Activated effector memory CD4-positive, alpha-beta T cell treated with Interleukin-2 at 50 U/mL for 16 hours (primary cell): ENCODE data around the gene KLF16.
A peak's percentile ranks its signal among the peaks of the same experiment; 100 is the strongest.

Source experiments
- DNase-seq: peaks from one replicate; pipeline ENCODE4 v3.0.0-alpha.2; 2020

The KLF16 gene

DNA sequence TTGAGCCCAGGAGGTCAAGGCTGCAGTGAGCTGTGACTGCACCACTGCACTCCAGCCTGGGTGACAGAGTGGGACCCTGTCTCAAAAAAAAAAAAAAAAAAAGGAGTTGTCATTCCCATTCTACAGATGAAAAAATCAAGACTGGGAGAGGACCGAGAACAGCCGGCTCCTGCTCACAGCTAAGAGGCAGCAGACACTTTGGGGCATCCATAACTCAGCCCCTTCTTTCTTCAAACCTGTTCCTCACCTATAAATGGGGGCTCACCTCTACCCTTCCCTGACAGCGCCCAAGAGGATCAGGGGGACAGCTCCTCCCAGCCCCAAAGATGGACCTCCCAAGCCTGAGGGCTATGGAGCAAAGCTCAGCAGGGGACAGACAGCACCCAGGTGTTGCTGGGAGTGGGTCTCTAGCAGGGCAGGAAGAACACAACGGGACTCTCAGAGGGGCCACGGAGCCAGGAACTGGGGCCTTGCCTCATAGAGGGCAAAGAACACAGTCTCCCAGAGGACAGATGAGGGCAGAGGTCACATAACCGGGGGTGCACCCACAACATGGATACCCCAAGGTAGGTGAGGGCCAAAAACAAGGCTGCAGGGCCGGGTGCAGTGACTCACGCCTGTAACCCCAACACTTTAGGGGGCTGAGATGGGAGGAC lies 3.4 kb upstream of the KLF16 start:
- no peak for DNase-seq

DNA sequence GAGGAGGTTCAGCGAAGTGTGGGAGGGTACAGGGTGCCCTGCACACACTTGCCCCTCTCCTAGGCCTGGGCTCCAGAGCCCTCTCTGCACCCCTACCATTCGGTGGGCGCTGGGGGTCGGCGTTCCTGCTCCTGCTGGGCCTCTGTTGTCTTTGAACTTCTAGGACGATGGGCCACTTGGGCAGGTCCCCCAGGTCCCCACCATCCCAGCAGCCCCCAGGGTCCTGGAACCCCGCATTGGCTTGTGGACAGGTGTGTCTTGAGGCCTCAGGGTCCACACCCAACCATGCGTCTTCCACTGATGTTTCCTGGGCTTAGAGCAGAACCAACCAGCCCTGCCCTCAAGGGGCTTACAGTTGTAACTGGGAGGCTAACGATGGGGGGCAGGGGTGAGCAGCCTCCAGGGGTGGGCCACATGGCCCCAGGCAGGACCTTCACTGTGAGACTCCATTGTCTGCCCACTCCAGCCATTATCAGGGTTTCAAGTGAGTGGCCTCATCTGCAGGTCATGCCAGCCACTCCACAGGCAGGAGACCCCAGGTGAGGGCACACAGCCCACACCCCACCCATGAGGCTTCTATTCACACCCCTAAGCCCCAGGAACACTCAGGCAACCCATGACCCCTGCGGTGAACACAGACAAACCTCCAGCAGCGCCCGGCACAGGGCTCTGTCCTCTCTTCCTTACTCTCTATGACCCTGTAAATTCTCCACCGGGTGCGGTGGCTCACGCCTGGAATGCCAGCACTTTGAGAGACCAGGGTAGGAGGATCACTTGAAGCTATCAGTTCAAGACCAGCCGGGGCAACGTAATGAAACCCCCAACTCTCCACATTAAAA lies 2.0 kb upstream of the KLF16 start:
- no peak for DNase-seq

DNA sequence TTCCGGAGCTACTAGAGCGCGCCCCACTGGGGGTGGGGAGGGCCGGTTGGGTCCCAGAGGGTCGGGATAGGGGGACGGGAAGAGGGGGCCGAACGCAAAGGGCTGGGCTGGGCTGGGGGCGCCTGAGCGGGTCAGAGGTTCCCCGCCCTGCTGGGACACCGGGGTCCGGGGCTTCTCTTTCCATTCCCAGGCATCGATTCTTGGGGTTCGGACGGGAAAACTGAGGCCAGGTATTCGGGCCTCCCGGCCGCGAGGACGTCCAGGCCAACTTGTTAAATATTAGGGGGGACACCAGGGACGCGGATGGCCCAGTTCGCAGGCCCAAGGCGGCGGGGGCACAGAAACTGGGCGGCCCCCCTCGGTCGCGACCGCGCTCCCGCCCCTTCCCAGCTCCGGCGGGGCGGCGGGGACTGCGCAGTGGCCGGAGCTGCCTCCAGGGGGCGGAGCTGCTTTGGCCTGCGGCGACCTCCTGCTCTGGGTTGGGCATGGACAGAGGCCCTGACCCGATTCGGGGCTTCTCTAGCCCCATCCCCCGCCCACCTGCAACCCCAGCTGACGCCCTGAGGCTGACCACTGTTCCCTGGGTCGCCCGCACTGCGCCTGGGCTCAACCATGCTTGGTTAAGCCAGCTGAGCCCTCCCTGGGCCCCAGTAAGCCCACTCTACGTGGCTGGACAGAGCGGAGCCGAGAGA lies 1.2 kb upstream of the KLF16 start:
- peak; percentile 47 for DNase-seq

DNA sequence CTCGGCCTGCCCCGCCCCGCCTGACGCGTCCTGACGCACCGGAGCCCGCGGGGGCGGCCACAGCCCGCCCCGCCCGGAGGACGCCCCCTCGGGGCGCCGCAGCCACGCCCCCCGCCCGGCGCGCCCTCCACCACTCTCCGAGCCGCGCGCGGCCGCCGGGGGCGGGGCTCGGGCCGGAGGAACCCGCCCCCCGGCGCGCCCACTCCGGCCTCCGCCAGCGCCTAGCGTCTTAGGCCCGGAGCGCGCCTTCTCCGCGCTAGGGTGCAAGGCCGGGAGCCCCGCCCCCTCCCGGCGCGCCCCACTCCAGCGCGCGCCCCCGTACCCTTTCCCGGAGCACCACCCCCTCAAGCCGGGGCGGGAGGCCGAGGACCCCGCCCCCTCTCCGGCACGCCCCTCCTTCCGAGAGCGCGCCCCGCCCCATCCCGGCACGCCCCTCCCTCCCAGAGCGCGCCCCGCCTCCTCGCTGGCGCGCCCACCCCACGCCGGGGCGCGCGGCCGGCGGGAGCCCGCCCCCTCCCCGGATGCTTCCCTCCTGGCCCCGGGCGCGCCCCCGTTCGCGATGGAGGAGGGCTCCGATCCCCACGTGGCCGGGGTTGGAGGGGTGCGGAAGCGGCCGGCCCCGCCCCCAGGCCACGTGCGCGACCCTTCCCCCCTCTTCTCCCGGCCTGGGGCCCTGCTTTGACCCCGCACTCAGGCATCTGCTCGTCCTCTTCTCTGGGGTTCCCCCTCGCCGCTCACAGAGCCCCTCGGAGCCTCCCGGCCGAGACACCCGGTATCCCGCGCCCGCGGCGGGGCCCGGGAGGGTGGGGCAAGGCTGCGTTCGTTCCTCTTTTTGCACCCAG lies 480 bp upstream of the KLF16 start:
- peak; percentile 87 for DNase-seq

DNA sequence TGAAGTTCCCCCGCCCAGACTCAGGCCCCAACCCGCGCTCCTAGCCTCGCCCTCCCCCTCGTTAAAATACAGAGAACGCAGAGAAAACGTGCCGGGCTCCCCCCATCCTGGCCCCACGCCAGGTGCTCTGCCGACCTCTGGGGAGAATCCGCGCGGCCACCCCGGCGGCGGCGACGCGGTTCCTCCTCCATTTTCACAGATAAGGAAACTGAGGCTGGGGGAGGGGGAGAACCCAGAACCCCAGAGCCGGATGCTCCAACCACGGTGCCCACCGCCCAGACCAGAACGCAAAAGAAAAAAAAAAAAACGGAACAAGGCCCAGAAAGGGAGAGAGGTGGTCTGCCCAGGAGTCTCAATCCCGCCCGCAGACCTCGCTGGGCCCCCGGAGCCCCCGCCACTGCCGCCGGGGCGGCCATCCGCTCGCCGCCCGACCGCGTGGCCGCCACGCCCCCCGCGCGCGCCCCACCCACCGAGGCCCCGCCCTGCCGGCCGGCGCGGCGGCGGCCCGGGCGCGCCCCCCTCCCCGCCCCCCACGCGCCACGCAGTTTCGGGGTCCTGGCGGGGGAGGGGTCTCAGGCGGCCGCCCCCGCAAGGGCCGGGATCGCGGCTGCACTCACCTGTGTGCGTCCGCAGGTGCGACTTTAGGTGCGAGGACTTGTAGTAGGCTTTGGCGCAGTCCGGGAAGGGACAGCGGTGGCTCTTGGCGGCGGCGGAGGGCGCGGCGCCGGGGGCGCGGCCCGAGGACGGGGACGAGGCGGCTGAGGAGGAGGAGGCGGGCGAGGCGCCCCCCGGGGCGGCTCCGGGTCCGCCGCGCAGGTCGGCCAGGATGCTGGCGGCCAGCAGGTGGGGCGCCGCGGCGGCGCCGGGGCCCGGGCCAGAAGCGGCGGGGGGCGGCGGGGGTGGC lies 703 bp downstream of the KLF16 start:
- DNase-seq: peak; percentile 40

DNA sequence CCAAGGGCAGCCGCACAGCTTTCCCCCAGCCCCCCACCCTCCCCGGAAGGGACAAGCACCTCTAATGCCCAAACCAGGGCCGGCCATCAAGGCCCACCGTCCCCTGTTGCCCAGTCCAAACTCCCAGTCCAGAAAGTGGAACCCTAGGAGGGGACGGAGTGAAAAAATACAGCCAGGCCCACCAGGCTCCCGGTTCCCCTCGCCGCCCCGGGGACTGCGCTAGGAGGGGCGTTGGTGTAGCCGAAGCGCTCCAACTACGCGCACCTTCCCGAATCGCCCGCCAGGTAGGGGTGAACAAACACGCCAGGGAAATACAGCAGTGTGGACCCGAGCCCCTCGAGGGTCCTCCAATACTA lies 1.3 kb downstream of the KLF16 start:
- DNase-seq: no peak

DNA sequence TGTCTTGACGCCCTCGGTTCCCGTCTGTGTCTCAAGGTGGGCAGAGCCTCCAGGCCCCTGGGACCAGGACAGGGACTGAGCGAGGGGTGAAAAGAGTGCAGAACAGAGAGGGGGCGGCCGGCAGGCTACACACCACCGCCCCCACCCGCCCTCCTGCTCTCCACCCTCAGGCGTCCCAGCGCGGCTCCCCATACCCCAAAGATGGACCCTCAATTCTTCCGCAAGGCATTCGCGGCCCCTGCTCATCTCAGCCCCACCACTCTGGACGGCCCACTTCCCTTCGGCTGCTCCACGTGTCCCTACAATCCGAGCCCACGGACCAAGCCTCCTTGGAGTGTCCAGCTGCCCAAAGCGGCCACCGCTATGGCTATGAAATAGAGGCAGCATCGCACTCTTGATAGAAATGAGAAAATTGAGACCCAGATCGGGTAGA lies 1.8 kb downstream of the KLF16 start:
- DNase-seq: no peak

DNA sequence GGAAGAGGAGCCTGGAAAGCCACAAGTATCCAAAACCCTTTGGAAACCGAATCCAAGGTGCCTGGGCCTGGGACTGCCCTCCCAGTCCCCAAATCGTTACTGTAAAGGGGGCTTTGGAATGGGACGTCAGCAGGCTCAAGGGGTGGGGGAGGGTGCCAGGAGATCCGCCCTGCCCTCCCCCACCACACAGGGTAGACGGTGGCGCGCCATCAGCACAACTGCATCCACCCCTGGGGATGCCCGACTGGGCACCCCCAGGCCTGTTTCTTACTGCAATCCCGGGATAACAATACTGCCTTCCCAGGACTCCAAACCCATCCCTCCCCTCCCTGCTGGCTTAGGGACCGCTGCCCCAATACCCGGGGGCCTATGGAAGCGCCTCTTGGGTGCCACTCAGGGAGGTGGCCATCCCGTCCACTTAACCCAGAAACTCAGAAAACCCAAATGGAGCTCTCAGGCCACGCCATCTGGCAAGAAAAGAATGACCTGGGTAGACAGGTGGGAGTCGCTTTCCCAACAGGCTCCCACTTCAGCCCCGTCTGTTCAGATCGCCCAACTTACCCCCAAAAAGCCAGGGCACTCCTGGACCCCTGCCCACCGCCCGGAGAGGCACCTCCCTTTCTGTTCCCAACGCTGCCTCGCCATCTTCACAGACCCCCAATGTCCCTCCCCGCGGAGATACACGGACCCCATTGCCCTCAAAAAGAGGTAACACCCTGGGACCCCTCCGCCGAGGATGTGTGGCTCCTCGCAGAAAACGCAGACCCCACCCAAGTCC lies 2.4 kb downstream of the KLF16 start:
- DNase-seq: no peak

DNA sequence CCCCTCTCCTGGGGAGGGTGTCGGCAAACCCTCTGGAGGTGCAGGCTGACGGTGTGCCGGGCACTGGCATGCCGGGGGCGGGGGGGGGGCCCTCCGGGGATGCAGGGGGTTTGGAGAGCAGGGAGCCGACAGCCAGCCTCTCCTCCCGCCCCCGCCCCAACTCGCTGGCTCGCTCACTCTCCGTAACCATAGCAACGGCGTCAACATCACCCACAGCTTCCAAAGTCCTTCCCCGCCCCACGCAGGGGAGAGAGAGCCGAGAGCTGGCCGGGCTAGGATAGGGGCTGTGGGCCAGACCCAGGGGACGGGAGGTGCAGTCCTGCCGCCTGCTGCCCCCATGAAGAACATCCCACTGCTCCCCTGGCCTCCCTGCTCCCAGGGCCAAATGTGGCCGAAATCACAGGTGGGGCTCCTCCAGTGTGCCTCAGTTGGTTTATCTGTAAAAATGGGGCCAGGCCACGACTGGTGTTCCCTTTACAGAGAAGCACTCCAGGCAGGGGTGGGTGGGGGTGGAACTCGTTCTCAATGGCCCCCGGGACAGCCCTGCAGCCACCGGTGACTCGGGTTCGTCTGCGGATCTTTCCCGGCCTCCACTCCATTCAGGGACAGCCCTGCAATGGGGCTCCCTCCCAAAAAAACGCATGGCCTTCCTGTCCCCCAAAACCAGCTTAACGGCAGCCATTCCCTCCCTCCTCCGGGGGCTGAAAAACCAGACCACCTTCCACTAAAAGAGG lies 3.2 kb downstream of the KLF16 start:
- DNase-seq: no peak

DNA sequence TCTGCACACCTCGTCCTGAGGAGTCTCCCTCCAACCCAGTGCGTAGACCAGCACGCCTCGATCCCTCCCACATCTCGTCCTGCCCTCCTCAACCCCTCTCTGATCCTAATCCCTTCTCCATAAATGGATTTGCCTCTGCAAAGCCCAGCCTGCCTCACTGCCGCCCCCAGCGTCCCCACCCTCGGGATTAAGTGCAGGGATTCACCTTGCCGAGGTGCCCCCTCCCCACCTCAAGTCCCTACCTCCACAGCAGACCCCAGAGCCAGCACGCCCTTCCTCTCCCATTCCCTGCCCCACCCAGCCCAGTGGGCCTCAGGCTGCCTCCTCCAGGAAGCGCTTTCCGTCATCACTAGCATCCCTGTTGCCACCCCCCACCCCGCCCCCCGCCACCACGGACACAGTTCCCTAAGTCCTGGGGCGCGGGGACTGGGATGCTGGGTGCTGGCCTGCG lies 4.0 kb downstream of the KLF16 start:
- DNase-seq: no peak

DNA sequence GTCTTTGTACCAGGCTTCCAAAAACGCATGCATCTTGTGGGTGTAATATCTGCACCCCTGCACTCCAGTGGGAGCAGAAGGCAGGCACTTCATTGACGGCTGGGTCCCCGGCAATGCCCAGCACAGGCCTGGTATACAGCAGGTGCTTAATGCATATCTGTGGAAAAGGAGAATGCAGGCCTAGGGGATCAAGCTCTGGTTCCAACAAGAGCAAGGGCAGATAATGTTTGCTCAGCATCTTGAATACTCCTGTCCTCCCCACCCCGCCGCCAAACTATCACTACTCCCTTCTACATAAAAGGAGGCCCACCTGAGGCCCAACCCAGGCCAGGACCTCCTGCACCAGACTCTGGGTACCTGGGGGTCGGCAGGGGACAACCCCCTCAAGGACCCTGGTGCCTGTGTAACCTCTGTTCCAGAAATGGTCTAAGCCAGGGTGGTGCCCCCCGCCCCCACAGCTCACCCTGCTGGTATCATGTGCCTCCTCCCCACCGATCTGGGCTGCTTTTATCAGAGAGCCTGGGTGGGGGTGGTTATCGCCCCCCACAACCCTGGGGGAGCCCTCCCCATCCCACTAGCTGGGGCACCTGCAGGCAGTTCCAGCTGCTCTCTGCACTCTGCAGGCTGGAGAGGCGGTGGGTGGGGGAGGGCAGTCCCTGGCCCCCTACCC lies 4.8 kb downstream of the KLF16 start:
- no peak for DNase-seq

DNA sequence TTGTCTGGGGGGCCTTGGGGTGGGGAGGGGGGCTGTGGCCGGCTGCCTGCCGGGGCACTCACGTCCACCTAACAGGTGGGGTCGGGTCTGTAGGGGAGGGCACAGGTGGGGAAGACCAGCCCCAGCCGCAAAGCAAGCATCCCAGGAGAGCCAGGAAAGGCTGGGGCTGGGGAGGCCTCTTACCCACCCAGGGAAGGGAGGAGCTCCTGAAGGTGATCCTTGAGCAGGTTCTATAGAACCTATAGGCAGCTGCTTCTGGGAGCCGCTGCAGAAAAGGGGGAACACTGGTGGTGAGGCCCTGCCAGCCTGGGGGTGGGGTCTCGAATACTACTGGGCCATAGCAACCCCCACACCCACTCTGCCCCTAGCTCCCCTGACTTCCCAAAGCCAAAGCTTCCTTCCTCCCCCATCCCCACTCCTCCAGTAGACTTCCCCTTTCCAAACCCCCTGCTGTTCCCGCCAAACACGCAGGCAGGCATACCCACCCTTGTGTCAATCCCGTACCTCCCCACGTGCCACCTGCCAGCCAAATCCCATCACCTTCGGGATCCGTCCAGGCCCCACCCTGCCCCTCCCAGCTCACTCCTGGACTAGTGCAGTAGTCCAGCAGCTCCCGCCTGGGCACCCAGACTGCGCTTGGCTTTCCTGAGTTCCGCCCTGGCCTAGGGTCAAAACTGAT lies 5.6 kb downstream of the KLF16 start:
- DNase-seq: no peak

DNA sequence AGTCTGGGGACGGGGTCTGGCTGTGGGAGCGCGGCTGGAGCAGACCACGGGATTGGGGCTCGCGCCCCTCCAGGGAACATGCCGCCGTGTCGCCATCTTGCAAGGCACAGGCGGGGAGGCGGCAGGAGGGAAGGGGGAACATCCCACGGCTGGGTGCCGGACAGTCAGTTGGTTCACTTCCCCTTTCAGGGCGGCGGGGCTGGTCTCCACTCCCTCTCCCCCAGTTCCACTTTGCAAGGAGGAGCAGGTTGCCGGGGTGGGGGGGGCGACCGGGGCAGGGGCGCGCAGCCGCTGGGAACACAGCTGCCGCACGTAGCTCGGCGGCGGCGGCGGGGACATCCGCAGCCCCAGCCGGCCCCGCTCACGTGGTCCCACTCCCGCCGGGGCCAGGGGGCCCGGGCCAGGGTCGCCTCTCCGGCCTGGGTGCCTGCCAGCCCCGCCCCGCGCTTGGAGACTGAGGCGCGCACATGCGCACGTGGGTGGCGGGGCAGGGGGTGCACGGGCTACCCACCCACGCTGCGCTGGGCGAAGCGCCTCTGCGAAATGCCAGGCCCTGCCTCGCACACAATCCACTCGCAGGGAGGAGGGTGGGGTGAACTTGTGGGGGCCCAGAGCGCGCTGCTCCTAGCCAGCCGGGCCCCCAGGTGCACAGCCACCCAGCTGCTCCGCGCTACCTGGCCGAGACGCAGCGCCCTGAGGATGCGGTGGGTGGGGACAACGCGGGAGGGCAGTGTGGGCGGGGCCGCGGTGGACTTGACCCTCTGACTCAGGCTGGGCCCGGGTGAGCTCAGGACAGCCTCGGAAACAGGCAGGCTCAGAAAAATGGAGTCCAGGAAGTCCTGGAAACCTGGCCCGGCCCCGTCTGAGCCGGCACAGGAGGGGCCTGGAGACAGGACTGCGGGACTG lies 6.4 kb downstream of the KLF16 start:
- no peak for DNase-seq

DNA sequence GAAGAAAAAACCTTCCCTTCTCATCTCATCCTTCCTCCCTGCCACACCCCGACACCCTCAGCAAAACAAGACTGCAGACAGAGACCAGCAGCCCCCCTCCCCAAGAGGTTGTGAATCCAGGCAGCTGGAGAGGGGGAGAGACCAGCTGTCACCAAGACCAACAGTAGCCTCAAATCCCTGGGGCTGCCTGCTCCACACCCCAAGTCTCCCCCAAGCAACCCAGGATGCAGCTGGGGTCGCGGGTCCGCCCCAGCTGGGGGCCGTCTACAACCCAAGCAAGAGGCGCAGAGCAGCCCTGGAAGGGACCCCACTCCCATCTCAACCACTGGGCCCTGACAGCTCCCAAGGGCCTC lies 7.1 kb downstream of the KLF16 start:
- DNase-seq: no peak

DNA sequence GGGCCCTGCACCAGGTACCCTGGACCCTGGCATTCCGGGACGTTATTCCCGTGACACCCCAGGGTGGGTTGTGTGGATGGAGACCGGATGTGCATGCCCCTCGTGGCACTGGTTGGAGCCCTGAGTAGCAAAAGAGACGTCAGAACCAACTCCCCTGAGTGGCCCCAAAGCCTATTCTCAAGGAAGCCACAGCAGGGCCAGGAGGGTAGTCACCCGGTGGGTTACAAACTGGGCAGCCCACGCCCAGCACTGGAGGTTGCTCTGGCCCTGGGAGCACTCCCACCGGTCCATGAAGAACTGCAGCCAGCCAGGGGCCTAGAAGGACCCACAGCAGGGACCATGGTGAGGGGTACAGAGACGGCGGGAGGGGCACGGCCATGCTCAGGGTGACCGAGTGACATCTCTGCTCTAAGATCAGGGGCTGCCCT lies 7.5 kb downstream of the KLF16 start:
- DNase-seq: no peak

DNA sequence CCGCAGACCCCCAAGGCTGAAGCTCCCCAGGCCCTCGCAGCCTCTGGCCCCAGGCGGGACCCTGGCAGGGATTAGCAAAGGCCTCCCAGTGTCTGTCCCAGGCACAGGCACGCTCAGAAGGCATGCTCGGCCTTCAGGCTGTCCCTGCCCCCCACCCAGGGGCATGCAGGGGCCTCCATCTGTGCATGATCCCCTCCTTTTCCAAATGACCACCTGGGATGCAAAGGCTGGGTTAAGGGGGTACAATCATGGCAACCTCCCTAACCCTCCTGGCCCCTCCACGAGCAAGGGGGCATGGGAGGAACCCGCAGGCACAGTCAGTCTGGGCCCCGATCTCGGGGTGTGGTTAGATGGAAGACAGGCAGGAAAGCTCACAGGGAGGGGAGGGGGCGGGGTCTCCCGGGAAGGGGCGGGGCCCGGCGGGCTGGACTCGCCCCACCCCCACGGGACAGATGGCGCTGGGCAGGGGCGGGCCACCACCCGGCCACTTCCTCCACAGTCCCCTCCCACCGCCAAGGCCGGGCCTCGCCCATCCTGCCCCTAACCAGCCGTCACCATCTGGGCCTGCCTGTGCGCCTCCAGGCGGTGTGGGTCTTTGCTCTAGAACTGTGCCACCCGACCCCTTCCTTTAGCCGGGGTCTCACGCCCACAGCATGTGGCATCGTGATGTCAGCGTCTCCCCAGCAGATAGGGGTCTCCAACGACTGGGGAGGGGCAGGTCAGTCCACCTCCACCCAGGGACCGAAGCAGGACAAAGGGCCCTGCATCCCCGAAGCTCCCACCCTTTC lies 8.1 kb downstream of the KLF16 start:
- peak; percentile 83 for DNase-seq

DNA sequence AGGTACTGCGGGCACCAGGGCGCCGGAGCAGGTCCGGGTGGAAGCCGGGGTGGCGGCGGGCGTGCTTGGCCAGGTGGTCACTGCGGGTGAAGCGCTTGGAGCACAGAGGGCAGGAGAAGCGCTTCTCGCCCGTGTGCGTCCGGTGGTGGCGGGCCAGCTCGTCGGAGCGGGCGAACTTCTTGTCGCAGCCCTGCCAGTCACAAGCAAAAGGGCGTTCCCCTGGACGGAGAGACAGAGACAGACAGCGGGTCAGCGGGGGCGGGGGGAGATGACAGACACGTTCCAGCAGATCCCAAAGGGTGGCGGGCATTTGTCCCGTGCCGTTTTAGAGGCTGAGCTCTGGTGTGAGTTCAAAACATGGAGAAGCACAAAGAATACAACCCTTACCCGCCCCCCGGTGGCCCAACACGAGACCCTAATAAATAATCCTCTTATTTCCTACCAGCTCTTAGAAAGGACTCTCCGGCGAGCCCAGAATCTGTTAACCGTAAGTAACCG lies 8.8 kb downstream of the KLF16 start:
- no peak for DNase-seq
